SK-N-SH (cell line): ENCODE results near the gene CHMP4A. TPM values are rescaled to one million over a fixed set of nuclear protein-coding genes. Genes with fewer than 3 reads are reported as not detected.
A peak's percentile ranks its signal among the peaks of the same experiment; 100 is the strongest.

Source experiments
- CTCF ChIA-PET: fragments of 300-600, 350-600 bp; formaldehyde crosslinking; extraction: SDS; loops from one replicate; lab custom pipeline; 2021; lab: Yijun Ruan, JAX
- POLR2A ChIA-PET: fragments of 350-600 bp; sonication (Branson Sonifier 250); formaldehyde crosslinking; extraction: SDS; loops from one replicate; lab custom pipeline; 2020; ENCODE audit warnings: antibody characterized with exemption, inconsistent platforms; lab: Yijun Ruan, JAX
- DNase-seq: peaks from one replicate; pipeline ENCODE4 v3.0.0; 2012
- H2AFZ ChIP-seq: fragments of 200-600 bp; sonication (generic); 2 replicates; pipeline ENCODE4 v1.8.1; 2016; ENCODE audit warnings: antibody characterized with exemption, mild to moderate bottlenecking, low read depth
- H3F3A ChIP-seq: fragments of 200-600 bp; sonication (generic); replicated peaks from 2 replicates; pipeline ENCODE3; 2016; ENCODE audit warnings: antibody characterized with exemption, mild to moderate bottlenecking; ENCODE audit not compliant: insufficient read depth
- H3K27ac ChIP-seq, 2 experiments: fragments of 200-500 bp in 1 of 2; fragments of 200-600 bp in 1 of 2; sonication (Bioruptor generic) in 1 of 2; sonication (generic), shearing (Covaris generic) in 1 of 2; 2 replicates each; pipeline versions ENCODE4 v1.5.1 to v1.6.1; 2014 to 2016; ENCODE audit warnings: low read depth in 2 of 2, inconsistent platforms in 1 of 2, low read length in 1 of 2, mild to moderate bottlenecking in 1 of 2, mixed read lengths in 1 of 2
- H3K27me3 ChIP-seq: fragments of 200-600 bp; sonication (generic), shearing (Covaris generic); 2 replicates; pipeline ENCODE4 v1.6.1; 2016; ENCODE audit warnings: mixed run types; ENCODE audit not compliant: insufficient read depth
- H3K36me3 ChIP-seq, 2 experiments: fragments of 200-500 bp in 1 of 2; fragments of 200-600 bp in 1 of 2; sonication (Bioruptor generic) in 1 of 2; sonication (generic) in 1 of 2; replicated peaks in 1 of 2; 2 replicates each; pipeline versions ENCODE3 to v1.5.1; 2014 to 2016; ENCODE audit warnings: low read length in 1 of 2, mild to moderate bottlenecking in 1 of 2; ENCODE audit not compliant: insufficient read depth in 2 of 2, control insufficient read depth in 1 of 2
- H3K4me1 ChIP-seq, 2 experiments: fragments of 200-500 bp in 1 of 2; fragments of 200-600 bp in 1 of 2; sonication (Bioruptor generic) in 1 of 2; sonication (generic), shearing (Covaris generic) in 1 of 2; 2 replicates each; pipeline versions ENCODE4 v1.5.1 to v1.6.1; 2014 to 2016; ENCODE audit warnings: low read depth in 1 of 2, low read length in 1 of 2, mixed run types in 1 of 2; ENCODE audit not compliant: insufficient read depth in 2 of 2, control insufficient read depth in 1 of 2
- H3K4me2 ChIP-seq: fragments of 200-600 bp; sonication (generic), shearing (Covaris generic); 2 replicates; pipeline ENCODE4 v1.6.1; 2017; ENCODE audit warnings: mixed run types
- H3K4me3 ChIP-seq, 2 experiments: fragments of 200-500 bp in 1 of 2; fragments of 200-600 bp in 1 of 2; sonication (Bioruptor generic) in 1 of 2; sonication (generic), shearing (Covaris generic) in 1 of 2; 2 replicates each; pipeline versions ENCODE4 v1.5.1 to v1.8.1; 2014 to 2016; ENCODE audit warnings: low read depth in 2 of 2, inconsistent platforms in 1 of 2, low read length in 1 of 2, mild to moderate bottlenecking in 1 of 2, mixed read lengths in 1 of 2, moderate library complexity in 1 of 2
- H3K79me2 ChIP-seq: fragments of 200-600 bp; sonication (generic); 2 replicates; pipeline ENCODE4 v1.8.1; 2017; ENCODE audit warnings: mild to moderate bottlenecking; ENCODE audit not compliant: insufficient read depth
- H3K9ac ChIP-seq: fragments of 200-600 bp; sonication (generic); 2 replicates; pipeline ENCODE4 v1.6.1; 2017; ENCODE audit warnings: mixed run types
- H3K9me2 ChIP-seq: fragments of 200-600 bp; sonication (generic); 2 replicates; pipeline ENCODE4 v1.6.1; 2017; ENCODE audit warnings: mixed run types
- H3K9me3 ChIP-seq: fragments of 200-600 bp; sonication (generic); 2 replicates; pipeline ENCODE4 v1.6.1; 2017; ENCODE audit warnings: mixed run types, mild to moderate bottlenecking, moderate library complexity
- H4K20me1 ChIP-seq: fragments of 200-600 bp; sonication (generic); 2 replicates; pipeline ENCODE4 v1.6.1; 2017; ENCODE audit warnings: mild to moderate bottlenecking, mixed run types; ENCODE audit not compliant: insufficient read depth
- CHD2 ChIP-seq: fragments of 150-350 bp; IDR thresholded peaks from 2 replicates; pipeline ENCODE4 v1.6.1; 2018; ENCODE audit warnings: low read length; ENCODE audit not compliant: partially characterized antibody
- ELF1 ChIP-seq: IDR thresholded peaks from 2 replicates; pipeline ENCODE4 v1.4.0; 2012
- FOSL2 ChIP-seq: IDR thresholded peaks from 2 replicates; pipeline ENCODE4 v1.4.0; 2012; ENCODE audit warnings: low read depth, mild to moderate bottlenecking, moderate library complexity, borderline replicate concordance
- FOXM1 ChIP-seq: IDR thresholded peaks from 2 replicates; pipeline ENCODE4 v1.4.0; 2012; ENCODE audit warnings: low read depth, mild to moderate bottlenecking
- GABPA ChIP-seq: IDR thresholded peaks from 2 replicates; pipeline ENCODE4 v1.4.0; 2012; ENCODE audit warnings: low read depth, mild to moderate bottlenecking
- GATA2 ChIP-seq: sonication (generic); formaldehyde crosslinking; IDR thresholded peaks from 2 replicates; pipeline ENCODE4 v1.5.0; 2020; ENCODE audit warnings: mild to moderate bottlenecking, missing genetic modification reagents
- MEF2A ChIP-seq: IDR thresholded peaks from 2 replicates; pipeline ENCODE4 v1.4.0; 2012; ENCODE audit warnings: low read depth, borderline replicate concordance
- MXI1 ChIP-seq: IDR thresholded peaks from 2 replicates; pipeline ENCODE4 v1.6.1; 2012; ENCODE audit warnings: mild to moderate bottlenecking, low read depth, low read length, improper control_type of control experiment
- NRF1 ChIP-seq: IDR thresholded peaks from 2 replicates; pipeline ENCODE4 v1.6.1; 2012; ENCODE audit warnings: low read depth, mild to moderate bottlenecking, low read length
- POLR2AphosphoS5 ChIP-seq: IDR thresholded peaks from 2 replicates; pipeline ENCODE4 v1.6.1; 2012; ENCODE audit warnings: low read depth, low read length
- RAD21 ChIP-seq: IDR thresholded peaks from 2 replicates; pipeline ENCODE4 v1.6.1; 2012; ENCODE audit warnings: mild to moderate bottlenecking, low read length
- REST ChIP-seq: IDR thresholded peaks from 2 replicates; pipeline ENCODE4 v1.6.1; 2012; ENCODE audit warnings: mild to moderate bottlenecking, low read depth, low read length, moderate library complexity
- RXRA ChIP-seq: IDR thresholded peaks from 2 replicates; pipeline ENCODE4 v1.4.0; 2012; ENCODE audit warnings: low read depth, mild to moderate bottlenecking, borderline replicate concordance
- SMC3 ChIP-seq: IDR thresholded peaks from 2 replicates; pipeline ENCODE4 v1.6.1; 2012; ENCODE audit warnings: low read depth, low read length, improper control_type of control experiment
- TAF1 ChIP-seq: IDR thresholded peaks from 2 replicates; pipeline ENCODE4 v1.6.1; 2012; ENCODE audit warnings: low read depth, mild to moderate bottlenecking, low read length, moderate library complexity, borderline replicate concordance
- TCF12 ChIP-seq: IDR thresholded peaks from 2 replicates; pipeline ENCODE4 v1.4.0; 2012
- TEAD4 ChIP-seq: IDR thresholded peaks from 2 replicates; pipeline ENCODE4 v1.4.0; 2012; ENCODE audit warnings: mild to moderate bottlenecking, borderline replicate concordance; ENCODE audit not compliant: insufficient read depth
- USF1 ChIP-seq: IDR thresholded peaks from 2 replicates; pipeline ENCODE4 v1.4.0; 2012; ENCODE audit warnings: low read depth, borderline replicate concordance
- WGBS: methylation state at CpG from one replicate; pipeline ENCODE4 v1.1.6; 2017; ENCODE audit warnings: low lambda C conversion rate; 5-methylcytosine and 5-hydroxymethylcytosine counted together
- polyA plus RNA-seq, 3 experiments: library from polyadenylated mRNA; depleted of rRNA; stranded (reverse); fragments of >200 nt; gene quantifications; 2 replicates each; pipeline ENCODE4 v1.2.3, GENCODE V29; 2012

The CHMP4A gene
- polyA plus RNA-seq, 1 of the 3 experiments (the other 2 are of a cell fraction) = 92.4 TPM

- no peak overlapping the region; a peak in 1 of 4 replicates for H3K27ac ChIP-seq
- DNase-seq = no peak
- ChIA-PET CTCF (interaction anchor here (1.3 to 2.6 kb wide), 5 partner anchors 27 to 244 kb away, joined by 4 to 14 read pairs (median 8); partner anchors contain the start of gene IRF9), POLR2A (interaction anchor here (0.9 to 3.2 kb wide), 4 partner anchors 9 to 120 kb away, joined by 3 to 10 read pairs (median 6); partner anchors contain the start of gene CIDEB)
- peaks cover 29 to 68% of the 10 kb centered on the region in 2 experiments for H3K36me3 ChIP-seq
- 100% methylated on average over 1 of the region's 2 CpGs for WGBS
- peak overlapping the region; percentile 76; the same call in 1 of the 2 replicates for H3K9ac ChIP-seq
- 0 out of 2 replicates have a peak overlapping the region, but pooled peaks have one; percentile 62 for H2AFZ ChIP-seq
- H3K9me2 ChIP-seq = no peaks in the 10 kb centered on the region
- TF ChIP-seq RAD21 (no peak), GATA2 (CRISPR knock-in tag) (no peak), GABPA (no peak), ELF1 (no peak), TCF12 (no peak), RXRA (no peak), SMC3 (no peak)
- TF ChIP-seq, all 33 proteins: peak for 0
- no peaks in the 10 kb centered on the region for H3K27me3 ChIP-seq
- peaks cover 9 to 21% of the 10 kb centered on the region in 2 experiments for H3K4me1 ChIP-seq
- peak overlapping the region; percentile 98 for H3K4me2 ChIP-seq
- peaks cover 33% of the 10 kb centered on the region for H3K79me2 ChIP-seq
- no peaks in the 10 kb centered on the region for H4K20me1 ChIP-seq
- H3K9me3 ChIP-seq = no peaks in the 10 kb centered on the region
- H3K4me3 ChIP-seq = peak overlapping the region; percentile 88 to 96
- H3F3A ChIP-seq = peaks cover 13% of the 10 kb centered on the region
These were observed 25.8 kb downstream of the CHMP4A start for GRCh38 chr14:24187539-24187915.

- POLR2A ChIA-PET = interaction anchor here (1.1 to 3.2 kb wide), 2 partner anchors 10 to 13 kb away, joined by 4 to 10 read pairs; no protein-coding TSS in a partner anchor
- H3K4me3 ChIP-seq = peak overlapping the region in 1 of 2 experiments; percentile 96; a peak in 3 of 4 replicates
- H3K4me2 ChIP-seq = peak overlapping the region; percentile 98; the same call in 1 of the 2 replicates
These were observed 26.3 kb downstream of the CHMP4A start for GRCh38 chr14:24186831-24187538.

GRCh38 chr14:24185741-24186140 lies 27.5 kb downstream of the CHMP4A start:
- H3K27me3 ChIP-seq = no peaks in the 10 kb centered on the region
- no peak overlapping the region for H2AFZ ChIP-seq
- H3F3A ChIP-seq = peaks cover 15% of the 10 kb centered on the region
- peaks cover 19% of the 10 kb centered on the region for H3K79me2 ChIP-seq
- H3K9me2 ChIP-seq = no peaks in the 10 kb centered on the region
- 96% methylated on average over 7 of the region's 11 CpGs for WGBS
- H3K9ac ChIP-seq = no peak overlapping the region
- no peak for DNase-seq
- H3K36me3 ChIP-seq = peaks cover 21 to 77% of the 10 kb centered on the region in 2 experiments
- no peaks in the 10 kb centered on the region for H4K20me1 ChIP-seq
- H3K4me3 ChIP-seq = no peak overlapping the region
- no peak overlapping the region for H3K27ac ChIP-seq
- no peak for TF ChIP-seq RXRA
- TF ChIP-seq FOXM1 = no peak
- TF ChIP-seq POLR2AphosphoS5 = no peak
- TF ChIP-seq REST = no peak
- TF ChIP-seq ELF1 = no peak
- TF ChIP-seq USF1 = no peak
- TF ChIP-seq GABPA = no peak
- TF ChIP-seq TAF1 = no peak
- no peak for TF ChIP-seq MEF2A
- no peak for TF ChIP-seq NRF1
- no peak for TF ChIP-seq FOSL2
- ChIA-PET CTCF (interaction anchor here (0.7 to 3.8 kb wide), 7 partner anchors 10 to 77 kb away, joined by 3 to 16 read pairs (median 4); partner anchors contain the start of genes IRF9, MDP1 and TM9SF1), POLR2A (interaction anchor here (1.4 kb wide), 1 partner anchor 14 kb away, joined by 4 read pairs; the partner anchor contains the start of gene REC8)
- no peaks in the 10 kb centered on the region for H3K9me3 ChIP-seq
- no peak overlapping the region for H3K4me2 ChIP-seq
- H3K4me1 ChIP-seq = peaks cover 9 to 21% of the 10 kb centered on the region in 2 experiments

More at GRCh38 chr14:24186831-24187538, 26.3 kb downstream of the CHMP4A start:
- Histone ChIP-seq H3F3A (peaks cover 13% of the 10 kb centered on the region), H3K4me1 (peaks cover 9 to 21% of the 10 kb centered on the region in 2 experiments), H2AFZ (no peak overlapping the region), H3K9me3 (no peaks in the 10 kb centered on the region), H3K79me2 (peaks cover 27% of the 10 kb centered on the region), H3K36me3 (peaks cover 23 to 69% of the 10 kb centered on the region in 2 experiments), H3K9me2 (no peaks in the 10 kb centered on the region), H4K20me1 (no peaks in the 10 kb centered on the region), H3K27ac (no peak overlapping the region; a peak in 1 of 4 replicates), H3K9ac (no peak overlapping the region), H3K27me3 (no peaks in the 10 kb centered on the region)
- WGBS = 86% methylated on average over 10 of the region's 10 CpGs
- TF ChIP-seq TEAD4 (no peak), TCF12 (no peak), CHD2 (no peak), MXI1 (no peak)
- DNase-seq = no peak
- CTCF ChIA-PET = interaction anchor here (1.4 to 2.6 kb wide), 5 partner anchors 9 to 78 kb away, joined by 3 to 14 read pairs (median 7); partner anchors contain the start of genes IRF9, MDP1 and TM9SF1
